ENCODE results near the gene TRAM2.

GRCh38 chr6:52577778-52578463 is 1.1 kb upstream of the TRAM2 start:
- TF ChIP-seq, protein P1, sequence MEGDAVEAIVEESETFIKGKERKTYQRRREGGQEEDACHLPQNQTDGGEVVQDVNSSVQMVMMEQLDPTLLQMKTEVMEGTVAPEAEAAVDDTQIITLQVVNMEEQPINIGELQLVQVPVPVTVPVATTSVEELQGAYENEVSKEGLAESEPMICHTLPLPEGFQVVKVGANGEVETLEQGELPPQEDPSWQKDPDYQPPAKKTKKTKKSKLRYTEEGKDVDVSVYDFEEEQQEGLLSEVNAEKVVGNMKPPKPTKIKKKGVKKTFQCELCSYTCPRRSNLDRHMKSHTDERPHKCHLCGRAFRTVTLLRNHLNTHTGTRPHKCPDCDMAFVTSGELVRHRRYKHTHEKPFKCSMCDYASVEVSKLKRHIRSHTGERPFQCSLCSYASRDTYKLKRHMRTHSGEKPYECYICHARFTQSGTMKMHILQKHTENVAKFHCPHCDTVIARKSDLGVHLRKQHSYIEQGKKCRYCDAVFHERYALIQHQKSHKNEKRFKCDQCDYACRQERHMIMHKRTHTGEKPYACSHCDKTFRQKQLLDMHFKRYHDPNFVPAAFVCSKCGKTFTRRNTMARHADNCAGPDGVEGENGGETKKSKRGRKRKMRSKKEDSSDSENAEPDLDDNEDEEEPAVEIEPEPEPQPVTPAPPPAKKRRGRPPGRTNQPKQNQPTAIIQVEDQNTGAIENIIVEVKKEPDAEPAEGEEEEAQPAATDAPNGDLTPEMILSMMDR (IDR thresholded peaks at IDR 0.05): no peak
- no peak for TF ChIP-seq EP300 (IDR thresholded peaks at IDR 0.05)
- TF ChIP-seq POLR2A (IDR thresholded peaks at IDR 0.05): no peak

Measured in tibial nerve (tissue), 4 donors.